H1 (cell line): ENCODE data around the gene TPP2. TPM values are rescaled to one million over a fixed set of nuclear protein-coding genes. Genes with fewer than 3 reads are reported as not detected.

Experiments
- CTCF ChIA-PET: fragments of 300-600 bp; sonication (Branson Sonifier 250); formaldehyde crosslinking; loops from one replicate; lab custom pipeline; 2021; ENCODE audit not compliant: partially characterized antibody; lab: Charles Lee
- POLR2A ChIA-PET: fragments of 300-600 bp; sonication (Branson Sonifier 250); formaldehyde crosslinking; loops from one replicate; lab custom pipeline; 2021; ENCODE audit warnings: inconsistent platforms; ENCODE audit not compliant: partially characterized antibody; lab: Charles Lee
- DNase-seq, 2 experiments: peaks; one replicate each; pipeline versions ENCODE4 v3.0.0 to v3.0.0-alpha.2; 2010 to 2022; ENCODE audit warnings: low spot score in 2 of 2, low read depth in 1 of 2, mixed read lengths in 1 of 2
- FAIRE-seq: peaks from 2 replicates; lab custom pipeline; 2011; peaks lifted over from hg19 to GRCh38; lab: Jason Lieb, UNC
- H2AFZ ChIP-seq: 2 replicates; pipeline ENCODE4 v1.8.1; 2012; ENCODE audit warnings: low read length, inconsistent platforms
- H2AK5ac ChIP-seq: 2 replicates; pipeline ENCODE4 v1.6.1; 2013; ENCODE audit warnings: low read depth, low read length
- H2BK120ac ChIP-seq: replicated peaks from 2 replicates; pipeline ENCODE3; 2013; ENCODE audit warnings: low read depth, low read length, inconsistent platforms
- H2BK12ac ChIP-seq: 2 replicates; pipeline ENCODE4 v1.6.1; 2013; ENCODE audit warnings: low read depth, low read length
- H2BK15ac ChIP-seq: 2 replicates; pipeline ENCODE4 v1.6.1; 2013; ENCODE audit warnings: low read length
- H2BK20ac ChIP-seq: 2 replicates; pipeline ENCODE4 v1.6.1; 2013; ENCODE audit warnings: low read length
- H2BK5ac ChIP-seq: 2 replicates; pipeline ENCODE4 v1.6.1; 2013; ENCODE audit warnings: low read depth, low read length
- H3K14ac ChIP-seq: 2 replicates; pipeline ENCODE4 v1.6.1; 2013; ENCODE audit warnings: inconsistent platforms; ENCODE audit not compliant: insufficient read length
- H3K18ac ChIP-seq: 2 replicates; pipeline ENCODE4 v1.6.1; 2013; ENCODE audit warnings: low read length; ENCODE audit errors: extremely low read depth
- H3K23ac ChIP-seq: 2 replicates; pipeline ENCODE4 v1.6.1; 2013; ENCODE audit warnings: inconsistent platforms; ENCODE audit not compliant: insufficient read length
- H3K23me2 ChIP-seq: 2 replicates; pipeline ENCODE4 v1.6.1; 2013; ENCODE audit warnings: low read depth, low read length
- H3K27ac ChIP-seq: 2 replicates; pipeline ENCODE4 v1.6.1; 2011; ENCODE audit warnings: low read depth, low read length, inconsistent platforms
- H3K27me3 ChIP-seq, 4 experiments: replicated peaks in 1 of 4; 1 replicate in 1 of 4; 2 replicates in 3 of 4; pipeline versions ENCODE4 v1.6.1 to v1.8.1; 2011 to 2013; ENCODE audit warnings: low read length in 3 of 4, mild to moderate bottlenecking in 3 of 4, inconsistent platforms in 2 of 4, mixed read lengths in 2 of 4, moderate library complexity in 1 of 4; ENCODE audit not compliant: control insufficient read depth in 3 of 4, insufficient read depth in 3 of 4; ENCODE audit errors: extremely low read depth in 1 of 4
- H3K36me3 ChIP-seq, 4 experiments: 2 replicates each; pipeline versions ENCODE4 v1.6.1 to v1.8.1; 2011 to 2013; ENCODE audit warnings: mild to moderate bottlenecking in 4 of 4, low read length in 3 of 4, moderate library complexity in 2 of 4, control low read depth in 1 of 4, inconsistent platforms in 1 of 4; ENCODE audit not compliant: insufficient read depth in 4 of 4, control insufficient read depth in 2 of 4
- H3K4ac ChIP-seq: replicated peaks from 2 replicates; pipeline ENCODE3; 2013; ENCODE audit warnings: low read length, low read depth, mixed read lengths, inconsistent platforms; ENCODE audit not compliant: insufficient read length
- H3K4me1 ChIP-seq, 4 experiments: replicated peaks in 1 of 4; 1 replicate in 1 of 4; 2 replicates in 3 of 4; pipeline versions ENCODE4 v1.6.1 to v1.8.1; 2011 to 2013; ENCODE audit warnings: low read length in 3 of 4, inconsistent platforms in 2 of 4, mixed read lengths in 1 of 4; ENCODE audit not compliant: insufficient read depth in 4 of 4, control insufficient read depth in 3 of 4
- H3K4me2 ChIP-seq, 2 experiments: 2 replicates each; pipeline versions ENCODE4 v1.6.1 to v1.8.1; 2011 to 2013; ENCODE audit warnings: low read depth in 2 of 2, low read length in 2 of 2, control low read depth in 1 of 2, inconsistent platforms in 1 of 2, mild to moderate bottlenecking in 1 of 2; ENCODE audit not compliant: insufficient read depth in 1 of 2
- H3K4me3 ChIP-seq, 4 experiments: fragments of 200-600, 300-600 bp in 1 of 4; sonication (generic), shearing (Covaris generic), sonication (Bioruptor Twin) in 1 of 4; 2 replicates each; pipeline versions ENCODE4 v1.5.1 to v1.8.1; 2011 to 2016; ENCODE audit warnings: low read length in 4 of 4, low read depth in 3 of 4, control low read depth in 2 of 4, inconsistent platforms in 2 of 4, mild to moderate bottlenecking in 2 of 4, mixed read lengths in 1 of 4, moderate library complexity in 1 of 4; ENCODE audit not compliant: insufficient read depth in 2 of 4; ENCODE audit errors: extremely low read depth in 1 of 4
- H3K56ac ChIP-seq: replicated peaks from 2 replicates; pipeline ENCODE3; 2013; ENCODE audit warnings: low read depth, mild to moderate bottlenecking, mixed read lengths, low read length, inconsistent platforms; ENCODE audit not compliant: insufficient read length
- H3K79me1 ChIP-seq: 2 replicates; pipeline ENCODE4 v1.6.1; 2013; ENCODE audit warnings: low read depth, low read length, control low read depth
- H3K79me2 ChIP-seq, 2 experiments: 2 replicates each; pipeline versions ENCODE4 v1.6.1 to v1.8.1; 2012 to 2013; ENCODE audit warnings: low read length in 2 of 2, mild to moderate bottlenecking in 2 of 2, inconsistent platforms in 1 of 2; ENCODE audit not compliant: insufficient read depth in 2 of 2, control insufficient read depth in 1 of 2
- H3K9ac ChIP-seq, 4 experiments: replicated peaks in 1 of 4; 1 replicate in 1 of 4; 2 replicates in 3 of 4; pipeline versions ENCODE4 v1.6.1 to v1.8.1; 2011 to 2013; ENCODE audit warnings: low read depth in 3 of 4, low read length in 3 of 4, control low read depth in 2 of 4, mild to moderate bottlenecking in 2 of 4, moderate library complexity in 2 of 4, inconsistent platforms in 1 of 4; ENCODE audit errors: extremely low read depth in 1 of 4
- H3K9me3 ChIP-seq, 2 experiments: 2 replicates each; pipeline versions ENCODE4 v1.6.1 to v1.8.1; 2012 to 2013; ENCODE audit warnings: mild to moderate bottlenecking in 2 of 2, moderate library complexity in 2 of 2, control low read depth in 1 of 2, inconsistent platforms in 1 of 2, low read depth in 1 of 2, low read length in 1 of 2, mixed read lengths in 1 of 2; ENCODE audit not compliant: insufficient read depth in 2 of 2
- H4K20me1 ChIP-seq, 2 experiments: replicated peaks in 1 of 2; 2 replicates each; pipeline versions ENCODE3 to v1.8.1; 2011 to 2013; ENCODE audit warnings: inconsistent platforms in 2 of 2, low read length in 2 of 2, mild to moderate bottlenecking in 1 of 2; ENCODE audit not compliant: insufficient read depth in 2 of 2, control insufficient read depth in 1 of 2
- H4K5ac ChIP-seq: 2 replicates; pipeline ENCODE4 v1.6.1; 2013; ENCODE audit warnings: low read length, low read depth, mixed read lengths, inconsistent platforms; ENCODE audit not compliant: insufficient read length
- H4K8ac ChIP-seq: 2 replicates; pipeline ENCODE4 v1.8.0; 2013; ENCODE audit warnings: mild to moderate bottlenecking, moderate library complexity, low read length, inconsistent platforms; ENCODE audit not compliant: insufficient read depth; ENCODE audit errors: extremely low read depth
- H4K91ac ChIP-seq: replicated peaks from 2 replicates; pipeline ENCODE3; 2013; ENCODE audit warnings: low read length, mixed read lengths, inconsistent platforms; ENCODE audit not compliant: insufficient read length
- NRF1 ChIP-seq: IDR thresholded peaks from 2 replicates; pipeline ENCODE4 v1.6.1; 2011; ENCODE audit warnings: mild to moderate bottlenecking, low read depth, low read length, improper control_type of control experiment
- POLR2A ChIP-seq, 2 experiments: IDR thresholded peaks; 1 replicate in 1 of 2; 2 replicates in 1 of 2; pipeline ENCODE4 v1.6.1; 2011; ENCODE audit warnings: low read depth in 2 of 2, low read length in 2 of 2, mild to moderate bottlenecking in 2 of 2; ENCODE audit errors: control extremely low read depth in 1 of 2
- WGBS, 2 experiments: shearing (Covaris generic) in 1 of 2; methylation state at CpG; one replicate each; pipeline versions ENCODE4 v1.1.6 to v1.1.7; 2013 to 2015; ENCODE audit warnings: low lambda C conversion rate in 2 of 2, mixed read lengths in 2 of 2, inconsistent platforms in 1 of 2, low coverage in 1 of 2, missing lambda C conversion rate in 1 of 2; ENCODE audit not compliant: insufficient replicate concordance in 2 of 2, insufficient coverage in 1 of 2, insufficient read length in 1 of 2; ENCODE audit errors: extremely low coverage in 1 of 2, missing lambda C conversion rate in 1 of 2; 5-methylcytosine and 5-hydroxymethylcytosine counted together
- polyA plus RNA-seq, 7 experiments: library from polyadenylated mRNA; depleted of rRNA in 3 of 7; stranded (reverse) in 5 of 7; unstranded in 2 of 7; fragments of >200 nt in 5 of 7; fragments of 200-250 nt in 2 of 7; gene quantifications; 1 replicate in 5 of 7; 2 replicates in 1 of 7; 4 replicates in 1 of 7; pipeline versions ENCODE4 v1.2.1 to v1.2.3, GENCODE V29; 2011 to 2013; ENCODE audit warnings: missing spikeins in 2 of 7, mixed read lengths in 2 of 7
- total RNA-seq: library from RNA; stranded (reverse); fragmentation: NEBNext Ultra II Directional; extraction: Animal tissue kit (Norgen Biotek cat#: 25700); gene quantifications from 2 replicates; pipeline ENCODE4 v1.2.1, GENCODE V29; 2021

The TPP2 gene
- total and polyA plus RNA-seq, 2 of the 8 experiments (the other 6 are each of a cell fraction or from before 2014, with no cell fraction given), result 15.9 to 85.7 TPM

GRCh38 chr13:102694937-102695336 lies 98.2 kb downstream of the TPP2 start, which contains the start of gene METTL21C:
Gene METTL21C (minus strand): TSS chr13:102695044. CDS start chr13:102694498, 546 bp downstream.
- no peak within 1 kb of the TSS for H2AFZ ChIP-seq
- H2BK120ac ChIP-seq, result no peak within 1 kb of the TSS
- no peak within 1 kb of the TSS for H3K4ac ChIP-seq
- no peak within 1 kb of the TSS for H2BK20ac ChIP-seq
- H3K9me3 ChIP-seq, result peaks cover 0 to 5% of the 10 kb centered on the region in 2 experiments; a peak in 1 of 4 replicates
- TF ChIP-seq NRF1, result no peak
- TF ChIP-seq POLR2A (IDR thresholded peaks at IDR 0.05; ENCODE audit: control extremely low read depth in 1 of 2, low read depth in 2 of 2, low read length in 2 of 2), result no peak
- no peak within 1 kb of the TSS for H4K5ac ChIP-seq
- H3K79me1 ChIP-seq, result no peaks in the 10 kb centered on the region
- no peaks in the 10 kb centered on the region; the same call in 1 of the 2 replicates for H3K23me2 ChIP-seq
- H3K36me3 ChIP-seq, result no peaks in the 10 kb centered on the region
- no peak within 1 kb of the TSS for H3K27ac ChIP-seq
- H3K56ac ChIP-seq, result no peak within 1 kb of the TSS
- no peak within 1 kb of the TSS for H2BK15ac ChIP-seq
- ChIA-PET CTCF (interaction anchor here (1.4 kb wide), 1 partner anchor 25 kb away, joined by 3 read pairs; no protein-coding TSS in a partner anchor), POLR2A (no interaction called here)
- H4K91ac ChIP-seq, result no peak within 1 kb of the TSS
- FAIRE-seq (no peak), DNase-seq (no peak)
- no peak within 1 kb of the TSS for H2BK5ac ChIP-seq
- no peaks in the 10 kb centered on the region for H3K79me2 ChIP-seq
- no peak within 1 kb of the TSS for H3K14ac ChIP-seq
- peaks cover 0 to 8% (median 4%) of the 10 kb centered on the region in 4 experiments; a peak in 5 of 7 replicates for H3K4me1 ChIP-seq
- H3K4me2 ChIP-seq, result no peak within 1 kb of the TSS
- H4K8ac ChIP-seq, result no peak within 1 kb of the TSS
- H2BK12ac ChIP-seq, result no peak within 1 kb of the TSS
- H3K9ac ChIP-seq, result no peak within 1 kb of the TSS
- H4K20me1 ChIP-seq, result no peaks in the 10 kb centered on the region
- no peak within 1 kb of the TSS for H3K23ac ChIP-seq
- H2AK5ac ChIP-seq, result no peak within 1 kb of the TSS
- no peaks in the 10 kb centered on the region for H3K27me3 ChIP-seq
- 92% methylated on average over 6 of the region's 6 CpGs; no CpG with 5 or more reads in 1 of the 2 experiments for WGBS, 2 experiments
- no peak within 1 kb of the TSS for H3K4me3 ChIP-seq
- H3K18ac ChIP-seq, result no peak within 1 kb of the TSS
